ENCODE data around the gene DNM3.

- no peak for TF ChIP-seq CTCF (IDR thresholded peaks at IDR 0.05; ENCODE audit: low read depth, low read length, poor library complexity, severe bottlenecking)
- no peak for TF ChIP-seq EZH2phosphoT487 (IDR thresholded peaks at IDR 0.05; ENCODE audit: borderline replicate concordance, low read length)
These were observed 389.2 kb downstream of the DNM3 start for GRCh38 chr1:172230526-172230925.

Measured in DOHH2 (cell line).